ENCODE results near the gene AP1S1.

DNA sequence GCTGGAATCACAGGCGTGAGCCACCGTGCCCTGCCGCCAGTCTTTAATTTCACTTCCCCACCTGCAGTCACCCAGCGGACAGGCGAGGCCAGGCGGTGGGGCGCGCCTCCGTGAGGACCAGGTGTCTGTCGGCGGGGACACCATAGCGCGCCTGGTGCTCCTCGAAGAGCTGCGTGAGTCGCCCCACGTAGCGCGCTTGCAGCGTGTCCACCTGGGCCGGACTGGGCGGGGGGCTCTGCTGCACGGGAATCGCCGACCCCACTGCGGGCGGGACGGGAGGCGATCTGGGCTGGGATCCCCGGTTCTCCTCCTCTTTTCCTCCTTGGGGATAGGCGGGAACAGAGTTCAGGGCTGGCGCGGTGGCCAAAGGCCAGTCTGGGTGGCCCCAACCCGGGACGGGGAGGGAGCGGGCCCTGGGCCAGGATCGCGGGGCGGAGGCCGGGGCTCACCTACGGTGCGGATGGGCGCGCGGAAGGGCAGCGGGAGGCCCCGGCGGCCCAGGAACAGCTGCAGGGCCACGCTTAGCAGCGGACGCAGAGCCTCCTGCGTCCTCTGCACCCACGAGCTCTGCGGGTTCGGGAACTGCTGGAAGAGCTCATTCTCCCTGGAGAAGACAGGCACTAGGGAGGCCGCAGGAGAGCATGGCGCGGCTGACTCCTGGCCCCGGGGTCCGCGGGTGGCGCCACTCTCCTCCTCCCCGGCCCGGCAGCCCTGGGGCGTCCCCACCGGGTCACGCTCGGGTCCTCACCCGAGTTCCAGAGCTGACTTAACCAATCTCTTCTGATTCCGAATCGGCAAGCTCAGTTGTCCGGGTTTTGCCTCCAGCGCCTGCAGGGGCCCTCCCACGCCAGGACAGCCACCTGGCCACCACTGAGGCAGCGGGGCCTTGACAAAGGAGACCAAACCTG, 47.7 kb downstream of the AP1S1 start:
- TF ChIP-seq, protein P1, sequence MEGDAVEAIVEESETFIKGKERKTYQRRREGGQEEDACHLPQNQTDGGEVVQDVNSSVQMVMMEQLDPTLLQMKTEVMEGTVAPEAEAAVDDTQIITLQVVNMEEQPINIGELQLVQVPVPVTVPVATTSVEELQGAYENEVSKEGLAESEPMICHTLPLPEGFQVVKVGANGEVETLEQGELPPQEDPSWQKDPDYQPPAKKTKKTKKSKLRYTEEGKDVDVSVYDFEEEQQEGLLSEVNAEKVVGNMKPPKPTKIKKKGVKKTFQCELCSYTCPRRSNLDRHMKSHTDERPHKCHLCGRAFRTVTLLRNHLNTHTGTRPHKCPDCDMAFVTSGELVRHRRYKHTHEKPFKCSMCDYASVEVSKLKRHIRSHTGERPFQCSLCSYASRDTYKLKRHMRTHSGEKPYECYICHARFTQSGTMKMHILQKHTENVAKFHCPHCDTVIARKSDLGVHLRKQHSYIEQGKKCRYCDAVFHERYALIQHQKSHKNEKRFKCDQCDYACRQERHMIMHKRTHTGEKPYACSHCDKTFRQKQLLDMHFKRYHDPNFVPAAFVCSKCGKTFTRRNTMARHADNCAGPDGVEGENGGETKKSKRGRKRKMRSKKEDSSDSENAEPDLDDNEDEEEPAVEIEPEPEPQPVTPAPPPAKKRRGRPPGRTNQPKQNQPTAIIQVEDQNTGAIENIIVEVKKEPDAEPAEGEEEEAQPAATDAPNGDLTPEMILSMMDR (IDR thresholded peaks at IDR 0.05; ENCODE audit: low read depth, low read length, poor library complexity, severe bottlenecking) = no peak
- TF ChIP-seq EZH2phosphoT487 (IDR thresholded peaks at IDR 0.05; ENCODE audit: borderline replicate concordance, low read length) = no peak

All from DOHH2 (cell line).